ENCODE results near the gene CACNA1I.

- no peak for TF ChIP-seq SP1 (IDR thresholded peaks at IDR 0.05)
- TF ChIP-seq ARNT (IDR thresholded peaks at IDR 0.05): no peak
- no peak for TF ChIP-seq NFRKB (IDR thresholded peaks at IDR 0.05)
- TF ChIP-seq SUZ12 (IDR thresholded peaks at IDR 0.05): no peak
- TF ChIP-seq ZNF384 (IDR thresholded peaks at IDR 0.05): no peak
- no peak for TF ChIP-seq CTBP1 (IDR thresholded peaks at IDR 0.05; ENCODE audit: borderline replicate concordance)
Measured at GRCh38 chr22:39652990-39653786, 82.6 kb downstream of the CACNA1I start.
